KG1 (cell line): ENCODE results near the gene AOPEP.

Experiments
- DNase-seq: peaks from one replicate; lab custom pipeline; 2025; lab: John Stamatoyannopoulos, UW

The AOPEP gene

GRCh38 chr9:95099321-95100070 lies 373.0 kb downstream of the AOPEP start:
- DNase-seq, result no peak

GRCh38 chr9:95100071-95100627 lies 373.6 kb downstream of the AOPEP start:
- no peak for DNase-seq

GRCh38 chr9:95101326-95101725 lies 374.8 kb downstream of the AOPEP start:
- no peak for DNase-seq

GRCh38 chr9:95102001-95102433 lies 375.5 kb downstream of the AOPEP start:
- no peak for DNase-seq

- DNase-seq, result no peak
These were observed 376.1 kb downstream of the AOPEP start for GRCh38 chr9:95102572-95102971.

- no peak for DNase-seq
These were observed 376.8 kb downstream of the AOPEP start for GRCh38 chr9:95103281-95103771.

- DNase-seq, result no peak
These were observed 377.5 kb downstream of the AOPEP start for GRCh38 chr9:95103871-95104580.

GRCh38 chr9:95104581-95104960 lies 378.1 kb downstream of the AOPEP start:
- DNase-seq, result no peak

GRCh38 chr9:95104980-95105379 lies 378.5 kb downstream of the AOPEP start:
- DNase-seq, result no peak

GRCh38 chr9:95105519-95106287 lies 379.2 kb downstream of the AOPEP start:
- DNase-seq, result no peak

- no peak for DNase-seq
These were observed 380.7 kb downstream of the AOPEP start for GRCh38 chr9:95107001-95107749.

GRCh38 chr9:95107976-95108375 lies 381.5 kb downstream of the AOPEP start:
- DNase-seq, result no peak

- no peak for DNase-seq
These were observed 382.3 kb downstream of the AOPEP start for GRCh38 chr9:95108777-95109176.

GRCh38 chr9:95109456-95109855 lies 383.0 kb downstream of the AOPEP start:
- DNase-seq, result no peak

GRCh38 chr9:95110921-95111525 lies 384.5 kb downstream of the AOPEP start:
- no peak for DNase-seq

- no peak for DNase-seq
These were observed 385.2 kb downstream of the AOPEP start for GRCh38 chr9:95111716-95112115.

GRCh38 chr9:95112436-95113280 lies 386.2 kb downstream of the AOPEP start:
- no peak for DNase-seq

- no peak for DNase-seq
These were observed 388.6 kb downstream of the AOPEP start for GRCh38 chr9:95115104-95115503.

- no peak for DNase-seq
These were observed 389.7 kb downstream of the AOPEP start for GRCh38 chr9:95116002-95116807.
